T-cell (primary cell): Measurements from ENCODE around the gene WDR11. TPM values are rescaled to one million over a fixed set of nuclear protein-coding genes. Genes with fewer than 3 reads are reported as not detected.
"Not testable (repeated sequence)": the region's sequence is repeated elsewhere in the genome, so short reads cannot be mapped to it uniquely, and the experiment has no call there.

Experiments used
- ATAC-seq, 4 experiments: fragments of 200-7000 bp in 3 of 4; fragments of 150-1000 bp in 1 of 4; cut with Tn5 transposase; replicated peaks in 1 of 4; 1 replicate in 3 of 4; 2 replicates in 1 of 4; pipeline ENCODE4 v1.10.0; 2021; ENCODE audit warnings: moderate library complexity in 3 of 4, mild to moderate bottlenecking in 2 of 4, moderate number of reproducible peaks in 1 of 4
- CTCF ChIA-PET, 2 donors: fragments of 300-600 bp; sonication (Branson Sonifier 250); formaldehyde crosslinking; loops; one replicate each; lab custom pipeline; 2022; ENCODE audit warnings: antibody characterized with exemption in 2 of 2; lab: Charles Lee
- POLR2A ChIA-PET, 2 donors: fragments of 300-600 bp; sonication (Branson Sonifier 250); formaldehyde crosslinking; loops; one replicate each; lab custom pipeline; 2022; ENCODE audit warnings: antibody characterized with exemption in 2 of 2; lab: Charles Lee
- DNase-seq, 35 experiments: peaks; one replicate each; pipeline versions ENCODE4 v3.0.0 to v3.0.0-alpha.2; 2013 to 2023
- H3K27ac ChIP-seq: one replicate; pipeline ENCODE4 v1.5.1; 2013; ENCODE audit warnings: low read length
- H3K27me3 ChIP-seq, 2 experiments: replicated peaks in 1 of 2; 1 replicate in 1 of 2; 2 replicates in 1 of 2; pipeline versions ENCODE4 v1.6.1 to v1.7.0; 2013; ENCODE audit warnings: low read length in 1 of 2, mixed read lengths in 1 of 2; ENCODE audit not compliant: control insufficient read depth in 2 of 2, insufficient read depth in 2 of 2; ENCODE audit errors: extremely low read depth in 1 of 2
- H3K36me3 ChIP-seq, 2 donors: 1 replicate in 1 of 2; 2 replicates in 1 of 2; pipeline versions ENCODE4 v1.6.1 to v1.7.0; 2013; ENCODE audit warnings: low read length in 1 of 2; ENCODE audit not compliant: control insufficient read depth in 2 of 2, insufficient read depth in 1 of 2; ENCODE audit errors: extremely low read depth in 1 of 2
- H3K4me1 ChIP-seq, 2 experiments: 1 replicate in 1 of 2; 2 replicates in 1 of 2; pipeline versions ENCODE4 v1.6.1 to v1.7.0; 2013; ENCODE audit warnings: low read length in 2 of 2, mixed read lengths in 1 of 2; ENCODE audit not compliant: insufficient read depth in 2 of 2, control insufficient read depth in 1 of 2; ENCODE audit errors: extremely low read depth in 1 of 2
- H3K4me3 ChIP-seq, 2 donors: 1 replicate in 1 of 2; 2 replicates in 1 of 2; pipeline versions ENCODE4 v1.5.1 to v1.7.0; 2013; ENCODE audit warnings: mild to moderate bottlenecking in 2 of 2, low read length in 1 of 2, moderate library complexity in 1 of 2; ENCODE audit not compliant: control insufficient read depth in 1 of 2; ENCODE audit errors: extremely low read depth in 1 of 2
- H3K9me3 ChIP-seq: 2 replicates; pipeline ENCODE4 v1.7.0; 2013
- H3K27ac Mint-ChIP-seq, 2 donors: one replicate each; pipeline ENCODE4 v1.8.0; 2020 to 2021; ENCODE audit warnings: mild to moderate bottlenecking in 2 of 2, mixed read lengths in 2 of 2
- H3K27me3 Mint-ChIP-seq, 2 donors: one replicate each; pipeline ENCODE4 v1.8.0; 2021 to 2022; ENCODE audit warnings: mixed read lengths in 2 of 2
- H3K36me3 Mint-ChIP-seq: one replicate; pipeline ENCODE4 v1.8.0; 2021; ENCODE audit warnings: mixed read lengths
- H3K4me1 Mint-ChIP-seq, 3 donors: one replicate each; pipeline ENCODE4 v1.8.0; 2020 to 2022; ENCODE audit warnings: mixed read lengths in 3 of 3, mild to moderate bottlenecking in 1 of 3
- H3K4me3 Mint-ChIP-seq, 3 donors: one replicate each; pipeline ENCODE4 v1.8.0; 2020 to 2022; ENCODE audit warnings: mild to moderate bottlenecking in 3 of 3, mixed read lengths in 3 of 3, moderate library complexity in 3 of 3
- H3K9me3 Mint-ChIP-seq, 3 donors: one replicate each; pipeline ENCODE4 v1.8.0; 2020 to 2022; ENCODE audit warnings: mixed read lengths in 3 of 3
- WGBS: methylation state at CpG from one replicate; pipeline ENCODE4 v1.1.5; 2013; ENCODE audit warnings: missing lambda C conversion rate; ENCODE audit not compliant: insufficient coverage; 5-methylcytosine and 5-hydroxymethylcytosine counted together
- total RNA-seq, 35 experiments: library from RNA in 6 of 35; stranded (reverse) in 6 of 35; fragments of 120-200 nt in 1 of 35; gene quantifications; one replicate each; pipeline versions ENCODE4 v1.2.1 to v1.2.4 and lab custom pipeline; 2013 to 2026

Gene WDR11
- total RNA-seq, 5 donors from 2014 or later (not counting 1 experiment from before 2014, with no cell fraction given), result 37.6 to 44.3 (median 38.9) TPM

DNA sequence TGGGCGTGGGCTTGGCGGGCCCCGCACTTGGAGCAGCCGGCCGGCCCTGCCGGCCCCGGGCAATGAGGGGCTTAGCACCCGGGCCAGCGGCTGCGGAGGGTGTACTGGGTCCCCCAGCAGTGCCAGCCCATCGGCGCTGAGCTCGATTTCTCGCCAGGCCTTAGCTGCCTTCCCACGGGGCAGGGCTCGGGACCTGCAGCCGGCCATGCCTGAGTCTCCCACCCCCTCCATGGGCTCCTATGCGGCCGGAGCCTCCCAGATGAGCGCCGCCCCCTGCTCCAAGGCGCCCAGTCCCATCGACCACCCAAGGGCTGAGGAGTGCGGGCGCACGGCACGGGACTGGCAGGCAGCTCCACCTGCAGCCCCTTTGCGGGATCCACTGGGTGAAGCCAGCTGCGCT, 72.7 kb downstream of the WDR11 start:
- H3K9me3 ChIP-seq, POLR2A ChIA-PET, DNase-seq, H3K4me3 Mint-ChIP-seq, CTCF ChIA-PET, H3K4me1 ChIP-seq, H3K36me3 ChIP-seq, ATAC-seq, H3K27ac Mint-ChIP-seq, H3K27ac ChIP-seq, H3K9me3 Mint-ChIP-seq, H3K36me3 Mint-ChIP-seq, H3K27me3 ChIP-seq, H3K27me3 Mint-ChIP-seq, H3K4me3 ChIP-seq, H3K4me1 Mint-ChIP-seq: not testable (repeated sequence)
- WGBS, result 73% methylated on average over 3 of the region's 29 CpGs

DNA sequence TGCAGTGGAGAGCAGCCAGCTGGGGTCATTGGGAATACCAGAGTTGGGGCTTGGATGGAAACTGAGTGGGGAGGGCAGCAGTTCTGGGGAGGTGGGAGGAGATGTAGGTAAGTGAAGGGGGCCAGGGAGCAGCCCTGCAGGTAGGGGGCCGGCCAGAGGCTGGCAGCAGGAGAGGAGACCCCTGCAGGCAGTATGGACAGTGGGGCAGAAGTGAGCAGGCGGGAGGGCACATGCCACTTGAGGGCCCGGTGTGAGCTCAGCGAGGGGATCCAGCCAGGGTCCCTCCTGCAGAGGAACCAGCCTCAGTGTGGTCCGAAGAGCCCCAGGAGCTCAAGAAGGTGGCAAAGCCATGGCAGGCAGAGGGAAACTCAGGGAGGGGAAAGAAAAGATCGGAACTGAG, 75.4 kb downstream of the WDR11 start:
- H3K4me1 ChIP-seq, result no peaks in the 10 kb centered on the region
- CTCF ChIA-PET, result no interaction called here
- Mint-ChIP-seq H3K4me1 (no peaks in the 10 kb centered on the region), H3K9me3 (no peaks in the 10 kb centered on the region), H3K4me3 (no peak overlapping the region), H3K27ac (no peak overlapping the region), H3K36me3 (no peaks in the 10 kb centered on the region), H3K27me3 (peaks cover 4% of the 10 kb centered on the region in 2 donors)
- WGBS, result 57% methylated on average over 5 of the region's 6 CpGs
- no peaks in the 10 kb centered on the region for H3K9me3 ChIP-seq
- ATAC-seq, result no peak
- H3K36me3 ChIP-seq, result no peaks in the 10 kb centered on the region
- H3K4me3 ChIP-seq, result no peak overlapping the region
- H3K27me3 ChIP-seq, result peaks cover 0 to 5% of the 10 kb centered on the region in 2 experiments
- DNase-seq, result no peak
- no peak overlapping the region for H3K27ac ChIP-seq
- POLR2A ChIA-PET, result no interaction called here

DNA sequence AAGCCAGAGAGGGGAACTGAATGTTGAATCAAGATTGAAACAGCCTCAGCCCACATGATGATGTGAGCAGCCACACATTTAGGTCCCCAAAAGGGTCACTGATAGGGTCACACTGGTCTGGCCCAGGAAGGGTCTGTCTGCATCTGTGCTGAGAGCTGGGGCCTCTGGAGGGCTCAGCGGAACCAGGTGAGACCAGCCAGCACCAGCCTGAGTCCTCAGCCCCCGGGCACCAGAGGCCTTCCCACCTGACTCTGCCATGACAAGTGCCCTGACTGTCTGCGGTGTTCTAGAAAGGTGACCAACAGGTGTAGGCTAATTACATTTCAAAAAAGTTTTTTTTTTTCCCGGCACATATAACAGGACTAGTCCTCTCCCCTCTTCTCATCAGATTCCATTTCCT, 76.2 kb downstream of the WDR11 start:
- ChIA-PET CTCF (no interaction called here), POLR2A (no interaction called here)
- Mint-ChIP-seq H3K27me3 (peaks cover 4% of the 10 kb centered on the region in 2 donors), H3K4me1 (no peaks in the 10 kb centered on the region), H3K36me3 (no peaks in the 10 kb centered on the region), H3K27ac (no peak overlapping the region), H3K9me3 (no peaks in the 10 kb centered on the region), H3K4me3 (no peak overlapping the region)
- Histone ChIP-seq H3K36me3 (no peaks in the 10 kb centered on the region), H3K27me3 (peaks cover 0 to 10% of the 10 kb centered on the region in 2 experiments), H3K4me1 (no peaks in the 10 kb centered on the region), H3K27ac (no peak overlapping the region), H3K9me3 (no peaks in the 10 kb centered on the region), H3K4me3 (no peak overlapping the region)
- ATAC-seq (no peak), DNase-seq (no peak)
- 70% methylated on average over 3 of the region's 4 CpGs for WGBS

DNA sequence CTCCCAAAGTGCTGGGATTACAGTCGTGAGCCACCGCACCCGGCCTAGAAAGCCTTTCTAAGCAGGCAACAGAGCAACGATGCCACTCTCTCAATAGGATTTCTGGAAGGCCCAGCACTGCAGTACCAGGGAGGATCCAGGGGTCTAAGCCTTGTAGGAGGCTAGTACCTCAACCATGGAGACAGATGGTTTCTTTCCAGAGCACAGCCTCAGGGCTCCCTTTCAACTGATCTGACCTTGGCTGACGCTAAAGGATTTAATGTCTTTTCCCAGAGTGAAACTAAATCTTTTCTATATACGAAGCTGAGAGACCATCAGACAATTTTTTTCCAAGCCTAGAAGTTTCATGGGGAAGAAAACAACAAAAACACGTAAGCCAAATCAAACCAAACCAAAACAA, 78.0 kb downstream of the WDR11 start:
- no peaks in the 10 kb centered on the region for H3K4me1 Mint-ChIP-seq
- no peaks in the 10 kb centered on the region for H3K36me3 ChIP-seq
- peaks cover 0 to 13% of the 10 kb centered on the region in 2 experiments for H3K27me3 ChIP-seq
- ChIA-PET POLR2A (no interaction called here), CTCF (no interaction called here)
- H3K36me3 Mint-ChIP-seq, result no peaks in the 10 kb centered on the region
- H3K4me3 Mint-ChIP-seq, result no peak overlapping the region
- no peak overlapping the region for H3K27ac ChIP-seq
- no peak overlapping the region for H3K27ac Mint-ChIP-seq
- WGBS, result 91% methylated on average over 6 of the region's 7 CpGs
- ATAC-seq (no peak), DNase-seq (no peak)
- no peaks in the 10 kb centered on the region for H3K4me1 ChIP-seq
- no peak overlapping the region for H3K4me3 ChIP-seq
- peaks cover 4% of the 10 kb centered on the region in 2 donors for H3K27me3 Mint-ChIP-seq
- no peaks in the 10 kb centered on the region for H3K9me3 Mint-ChIP-seq
- H3K9me3 ChIP-seq, result no peaks in the 10 kb centered on the region

DNA sequence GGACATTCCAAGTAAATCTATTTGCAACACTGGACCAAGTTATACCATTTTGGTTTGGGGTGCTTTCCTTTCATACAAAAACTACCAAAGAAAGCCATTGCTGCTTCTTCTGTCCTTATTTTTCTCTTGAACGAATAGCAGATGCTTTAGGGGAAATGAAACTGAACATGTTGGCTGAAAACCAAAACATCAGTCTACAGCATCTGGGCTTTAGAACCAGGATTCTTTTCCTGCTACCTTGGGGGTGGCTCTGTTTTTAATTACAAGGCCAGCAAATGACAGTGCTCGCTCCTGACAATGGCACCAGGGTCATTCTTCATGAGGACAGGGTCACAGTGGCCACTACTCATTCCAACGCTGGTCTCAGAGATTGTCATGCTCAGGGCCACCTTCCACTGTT, 80.3 kb downstream of the WDR11 start:
- 75% methylated on average over 2 of the region's 3 CpGs for WGBS
- CTCF ChIA-PET, result no interaction called here
- H3K4me3 Mint-ChIP-seq, result no peak overlapping the region

GRCh38 chr10:120931999-120932398, 80.8 kb downstream of the WDR11 start:
- Mint-ChIP-seq H3K27ac (no peak overlapping the region), H3K4me1 (no peaks in the 10 kb centered on the region), H3K27me3 (peaks cover 0 to 3% of the 10 kb centered on the region in 2 donors), H3K4me3 (no peak overlapping the region), H3K9me3 (no peaks in the 10 kb centered on the region), H3K36me3 (no peaks in the 10 kb centered on the region)
- H3K36me3 ChIP-seq, result no peaks in the 10 kb centered on the region
- H3K4me1 ChIP-seq, result no peaks in the 10 kb centered on the region
- no peak for ATAC-seq
- ChIA-PET CTCF (no interaction called here), POLR2A (no interaction called here)
- peaks cover 0 to 8% of the 10 kb centered on the region in 2 experiments for H3K27me3 ChIP-seq
- no peaks in the 10 kb centered on the region for H3K9me3 ChIP-seq
- WGBS, result 71% methylated on average over 1 of the region's 4 CpGs
- no peak overlapping the region for H3K27ac ChIP-seq
- DNase-seq, result no peak
- H3K4me3 ChIP-seq, result no peak overlapping the region

More for the DNA sequence above, 80.3 kb downstream of the WDR11 start:
- POLR2A ChIA-PET, result interaction anchor here in 1 of 2 donors (0.5 kb wide), 1 partner anchor 8 kb away, joined by 5 read pairs; no protein-coding TSS in a partner anchor
- H3K36me3 Mint-ChIP-seq, result no peaks in the 10 kb centered on the region
- ATAC-seq, result no peak
- peaks cover 0 to 4% of the 10 kb centered on the region in 2 donors for H3K27me3 Mint-ChIP-seq
- Histone ChIP-seq H3K4me1 (no peaks in the 10 kb centered on the region), H3K27me3 (peaks cover 0 to 13% of the 10 kb centered on the region in 2 experiments), H3K27ac (no peak overlapping the region), H3K4me3 (no peak overlapping the region), H3K9me3 (no peaks in the 10 kb centered on the region), H3K36me3 (no peaks in the 10 kb centered on the region)
- no peaks in the 10 kb centered on the region for H3K4me1 Mint-ChIP-seq
- no peak for DNase-seq
- no peak overlapping the region for H3K27ac Mint-ChIP-seq
- no peaks in the 10 kb centered on the region for H3K9me3 Mint-ChIP-seq

DNA sequence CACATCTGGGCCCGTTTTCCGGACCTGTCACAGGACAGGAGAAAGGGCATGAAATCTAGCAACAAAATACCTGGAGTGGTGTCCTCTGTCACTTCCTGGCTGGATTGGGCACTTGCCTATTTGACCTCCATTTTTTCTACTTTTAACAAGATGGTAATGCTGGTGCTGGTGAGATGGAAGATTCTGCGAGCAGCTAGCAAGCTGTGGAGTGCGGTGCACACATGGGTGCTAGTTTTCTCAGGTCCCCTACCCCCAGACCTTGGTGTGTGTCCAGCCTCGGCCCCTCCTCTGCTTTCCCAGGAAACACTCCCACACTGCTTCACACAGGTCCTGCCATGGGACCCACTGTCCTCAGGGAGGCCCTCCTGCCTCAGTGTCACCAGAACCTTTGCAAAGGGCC, 87.7 kb downstream of the WDR11 start:
- ChIA-PET CTCF (interaction anchor here (0.6 to 0.7 kb wide), 2 partner anchors 13 to 34 kb away, joined by 3 read pairs; no protein-coding TSS in a partner anchor), POLR2A (no interaction called here)
- peaks cover 0 to 6% (median 4%) of the 10 kb centered on the region in 3 donors for H3K4me1 Mint-ChIP-seq
- H3K27ac Mint-ChIP-seq, result no peak overlapping the region
- no peaks in the 10 kb centered on the region for H3K36me3 Mint-ChIP-seq
- peaks cover 0 to 10% of the 10 kb centered on the region in 2 experiments for H3K4me1 ChIP-seq
- peaks cover 0 to 17% of the 10 kb centered on the region in 2 experiments for H3K27me3 ChIP-seq
- H3K4me3 ChIP-seq, result no peak overlapping the region
- DNase-seq (no peak), ATAC-seq (no peak)
- 92% methylated on average over 3 of the region's 5 CpGs for WGBS
- no peaks in the 10 kb centered on the region for H3K9me3 Mint-ChIP-seq
- H3K27ac ChIP-seq, result no peak overlapping the region
- peaks cover 8 to 23% of the 10 kb centered on the region in 2 donors for H3K27me3 Mint-ChIP-seq
- H3K4me3 Mint-ChIP-seq, result no peak overlapping the region
- H3K9me3 ChIP-seq, result no peaks in the 10 kb centered on the region
- no peaks in the 10 kb centered on the region for H3K36me3 ChIP-seq
